Measurements from ENCODE around the gene OSBPL5. TPM values are rescaled to one million over a fixed set of nuclear protein-coding genes. Genes with fewer than 3 reads are reported as not detected.

Gene OSBPL5
- total and polyA plus RNA-seq, 5 experiments from 2014 or later, result 4.4 to 18.3 (median 5.5) TPM

DNA sequence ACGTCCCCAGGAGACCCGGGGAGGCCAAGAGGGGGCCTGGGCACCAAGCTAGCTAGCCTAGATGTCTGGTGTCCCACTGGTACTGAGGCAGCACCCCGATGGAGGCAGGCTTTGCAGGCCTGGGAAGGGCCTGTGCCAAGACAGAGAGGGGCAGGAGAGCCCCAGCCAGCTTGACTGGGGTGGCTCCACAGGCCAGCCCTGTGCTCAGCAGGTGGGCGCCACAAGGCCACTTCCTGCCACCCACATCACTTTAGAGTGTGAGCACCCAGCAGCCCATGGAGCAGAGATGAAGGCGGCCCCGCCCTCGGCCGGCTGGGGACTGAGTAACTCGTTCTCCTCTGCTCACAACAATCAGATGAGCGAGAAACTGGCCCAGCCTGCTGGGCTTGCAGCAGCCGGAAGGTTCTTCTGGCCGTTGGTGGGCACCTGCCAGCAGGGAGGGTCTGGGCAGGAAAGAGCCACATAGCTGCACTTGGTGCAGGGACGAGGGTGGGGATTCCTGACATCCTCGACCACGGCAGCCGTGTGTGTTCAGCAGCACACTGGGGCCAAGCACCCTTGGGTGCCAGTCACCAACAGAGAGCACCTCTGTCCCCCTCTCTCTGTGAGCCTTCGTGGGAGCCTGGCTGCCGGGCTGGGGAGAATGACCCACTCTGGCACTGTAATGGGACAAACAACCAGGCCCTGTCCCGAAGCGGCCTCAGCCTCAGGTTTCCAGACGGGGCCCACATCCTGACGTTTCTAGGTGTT lies 7.6 kb downstream of the OSBPL5 start:
- H3K4me3 Mint-ChIP-seq, result peak overlapping the region in 5 of 10 donors; percentile 14 to 64 (median 50)

DNA sequence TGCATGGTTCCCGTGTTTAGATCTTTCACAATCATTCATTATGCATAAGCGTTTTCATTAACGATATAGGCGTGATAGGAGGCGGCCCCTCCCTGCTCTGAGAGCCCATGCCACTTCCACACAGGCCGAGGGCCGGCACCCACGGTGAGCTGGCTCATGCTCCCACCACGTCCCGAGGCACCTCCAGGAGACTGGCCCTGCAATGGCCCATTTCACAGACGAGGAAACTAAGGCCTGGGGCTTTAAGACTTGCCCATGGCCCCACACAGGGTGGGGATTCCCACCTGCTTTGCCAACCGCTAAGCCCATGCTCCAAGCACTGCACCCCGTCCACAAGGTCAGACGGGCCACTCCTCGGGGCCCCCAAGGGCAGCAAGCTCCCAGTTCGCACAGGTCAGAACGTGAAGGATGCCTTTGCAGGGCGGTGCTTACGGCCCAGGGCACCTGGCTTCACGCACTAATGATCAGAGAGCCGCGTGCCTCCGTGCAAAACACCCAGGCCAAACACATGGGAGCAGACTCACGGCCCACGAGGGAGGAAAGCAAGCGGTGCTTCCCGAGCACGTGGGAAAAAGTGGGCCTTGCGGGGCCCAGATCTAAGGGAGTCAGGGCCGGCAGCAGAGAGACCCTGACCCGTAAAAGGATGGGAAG lies 8.3 kb downstream of the OSBPL5 start:
- Mint-ChIP-seq H3K9me3 (no peaks in the 10 kb centered on the region), H3K36me3 (peaks cover 0 to 11% (median 3%) of the 10 kb centered on the region in 3 donors), H3K27me3 (peaks cover 0 to 6% (median 0%) of the 10 kb centered on the region in 5 donors), H3K27ac (peak overlapping the region in 6 of 10 donors; percentile 32 to 82 (median 66)), H3K4me3 (peak overlapping the region in 3 of 10 donors; percentile 50 to 69 (median 56)), H3K4me1 (peaks cover 31 to 62% (median 49%) of the 10 kb centered on the region in 4 donors)
- DNase-seq (peak in 1 of 10 donors; percentile 3), ATAC-seq (no peak)
- POLR2A ChIA-PET, result no interaction called here

More for the DNA sequence above, 7.6 kb downstream of the OSBPL5 start:
- POLR2A ChIA-PET, result no interaction called here
- Mint-ChIP-seq H3K9me3 (no peaks in the 10 kb centered on the region), H3K36me3 (peaks cover 0 to 11% (median 3%) of the 10 kb centered on the region in 3 donors), H3K4me1 (peaks cover 33 to 67% (median 54%) of the 10 kb centered on the region in 4 donors), H3K27me3 (peaks cover 0 to 6% (median 0%) of the 10 kb centered on the region in 5 donors), H3K27ac (peak overlapping the region in 5 of 10 donors; percentile 22 to 82 (median 63))
- ATAC-seq (peak; percentile 77 to 85), DNase-seq (peak in 2 of 10 donors; percentile 4 to 26)

DNA sequence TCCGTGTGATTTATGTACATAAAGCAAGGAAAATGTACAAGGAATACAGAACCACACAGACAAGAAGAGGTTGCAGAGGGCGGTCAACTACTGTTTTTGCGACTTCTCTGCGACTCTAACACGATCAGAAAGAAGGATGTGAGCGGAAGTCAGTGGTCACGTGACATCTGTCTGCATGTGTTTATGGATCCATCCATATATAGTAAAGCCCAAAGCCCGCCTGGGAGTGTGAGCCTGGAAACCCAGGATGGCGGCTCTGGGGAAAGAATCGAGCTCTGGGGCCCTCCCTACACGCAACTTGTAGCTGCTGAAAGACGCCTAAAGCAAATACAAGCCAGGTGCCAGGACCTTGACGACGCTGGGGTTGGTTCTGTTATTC lies 8.8 kb downstream of the OSBPL5 start:
- no peak overlapping the region for H3K4me3 Mint-ChIP-seq
- POLR2A ChIA-PET, result no interaction called here
- no peaks in the 10 kb centered on the region for H3K9me3 Mint-ChIP-seq
- H3K27ac Mint-ChIP-seq, result peak overlapping the region in 2 of 10 donors; percentile 72 to 82
- peaks cover 0 to 11% (median 3%) of the 10 kb centered on the region in 3 donors for H3K36me3 Mint-ChIP-seq
- ATAC-seq (no peak), DNase-seq (no peak)
- peaks cover 27 to 58% (median 44%) of the 10 kb centered on the region in 4 donors for H3K4me1 Mint-ChIP-seq
- H3K27me3 Mint-ChIP-seq, result peaks cover 0 to 2% (median 0%) of the 10 kb centered on the region in 5 donors

DNA sequence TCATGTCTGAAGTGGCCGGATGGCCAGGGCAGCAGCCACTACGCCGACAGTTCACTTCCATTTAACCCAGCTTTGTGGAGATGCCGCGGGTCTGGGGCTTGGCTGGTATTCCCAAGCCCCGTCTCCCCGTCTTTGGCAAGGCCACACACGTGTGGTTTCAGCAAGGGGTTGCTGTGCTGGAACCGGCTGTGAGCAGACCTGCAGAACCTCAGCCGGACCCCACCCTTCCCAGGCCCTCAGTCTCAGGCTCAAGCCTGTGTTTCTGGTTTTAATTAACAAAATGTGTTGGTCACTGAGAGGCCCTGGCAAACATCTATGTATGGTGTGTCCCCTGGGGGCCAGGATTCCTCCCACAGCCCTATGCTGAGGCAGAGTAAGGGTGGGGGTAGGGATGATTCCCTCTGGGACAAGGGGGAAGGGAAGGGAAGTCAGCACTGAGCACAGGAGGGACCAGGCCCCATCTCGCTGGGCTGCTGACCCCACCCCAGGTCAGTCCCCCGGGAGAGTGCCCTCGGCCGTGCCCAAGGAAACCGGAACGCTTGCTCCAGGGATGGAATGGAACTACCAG lies 9.3 kb downstream of the OSBPL5 start:
- H3K27ac Mint-ChIP-seq, result peak overlapping the region in 1 of 10 donors; percentile 43
- POLR2A ChIA-PET, result no interaction called here

DNA sequence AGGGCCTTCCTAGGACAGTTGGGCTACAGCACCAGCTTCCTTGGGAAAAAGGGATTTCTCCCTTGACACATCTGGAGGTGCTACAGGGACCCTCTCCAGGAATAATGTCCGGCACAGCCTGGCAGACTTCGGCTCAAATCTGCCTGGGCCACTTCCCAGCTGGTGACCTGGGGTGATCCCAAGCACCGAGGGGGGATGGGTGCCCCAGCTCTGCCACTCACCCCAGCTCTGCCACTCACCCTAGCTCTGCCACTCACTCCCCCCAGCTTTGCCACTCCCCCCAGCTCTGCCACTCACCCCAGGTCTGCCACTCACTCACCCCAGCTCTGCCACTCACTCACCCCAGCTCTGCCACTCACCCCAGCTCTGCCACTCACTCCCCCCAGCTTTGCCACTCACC lies 9.9 kb downstream of the OSBPL5 start:
- peaks cover 0 to 11% (median 3%) of the 10 kb centered on the region in 3 donors for H3K36me3 Mint-ChIP-seq
- no peak for DNase-seq
- H3K4me1 Mint-ChIP-seq, result peaks cover 26 to 53% (median 39%) of the 10 kb centered on the region in 4 donors
- ATAC-seq, result no peak
- no peak overlapping the region for H3K4me3 Mint-ChIP-seq
- H3K9me3 Mint-ChIP-seq, result no peaks in the 10 kb centered on the region
- H3K27ac Mint-ChIP-seq, result no peak overlapping the region
- POLR2A ChIA-PET, result no interaction called here
- no peaks in the 10 kb centered on the region for H3K27me3 Mint-ChIP-seq

More for the DNA sequence above, 9.3 kb downstream of the OSBPL5 start:
- Mint-ChIP-seq H3K27me3 (no peaks in the 10 kb centered on the region), H3K4me1 (peaks cover 25 to 54% (median 40%) of the 10 kb centered on the region in 4 donors), H3K4me3 (no peak overlapping the region), H3K36me3 (peaks cover 0 to 11% (median 3%) of the 10 kb centered on the region in 3 donors), H3K9me3 (no peaks in the 10 kb centered on the region)
- DNase-seq (peak in 1 of 10 donors; percentile 2), ATAC-seq (no peak)

DNA sequence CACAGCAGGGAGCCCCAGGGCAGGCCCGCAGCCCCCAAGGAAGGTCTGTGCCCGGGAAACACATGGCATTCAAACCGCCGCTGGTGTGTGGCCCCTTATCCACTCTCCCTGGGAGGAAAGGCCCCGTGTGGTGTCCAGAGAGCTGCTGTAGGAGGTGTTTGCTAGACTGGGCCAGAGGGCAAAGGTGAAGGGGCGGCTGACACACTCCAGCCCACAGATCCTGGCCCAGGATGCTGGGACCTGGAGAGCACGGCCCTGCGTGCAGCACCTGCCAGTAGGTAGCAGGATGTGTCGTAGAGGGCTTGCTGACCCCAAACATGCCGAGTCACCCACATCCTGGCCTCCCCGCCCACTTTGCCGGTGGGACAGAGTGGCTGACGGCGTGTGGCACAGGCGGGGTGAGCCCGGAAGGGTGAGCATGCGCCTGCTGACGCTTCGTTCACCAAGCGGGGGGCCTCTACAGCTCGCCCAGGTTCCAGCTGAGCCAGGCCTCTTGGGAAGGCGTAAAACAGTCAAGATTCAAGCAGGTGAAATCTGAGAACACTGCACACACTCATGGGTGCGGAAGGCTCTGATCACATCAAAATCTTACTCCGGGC lies 11.0 kb downstream of the OSBPL5 start:
- Mint-ChIP-seq H3K4me1 (peaks cover 28 to 50% (median 38%) of the 10 kb centered on the region in 4 donors), H3K4me3 (no peak overlapping the region), H3K36me3 (peaks cover 0 to 11% (median 3%) of the 10 kb centered on the region in 3 donors), H3K9me3 (no peaks in the 10 kb centered on the region), H3K27me3 (no peaks in the 10 kb centered on the region), H3K27ac (no peak overlapping the region)
- POLR2A ChIA-PET, result no interaction called here
- DNase-seq (peak in 1 of 10 donors; percentile 43), ATAC-seq (no peak)

DNA sequence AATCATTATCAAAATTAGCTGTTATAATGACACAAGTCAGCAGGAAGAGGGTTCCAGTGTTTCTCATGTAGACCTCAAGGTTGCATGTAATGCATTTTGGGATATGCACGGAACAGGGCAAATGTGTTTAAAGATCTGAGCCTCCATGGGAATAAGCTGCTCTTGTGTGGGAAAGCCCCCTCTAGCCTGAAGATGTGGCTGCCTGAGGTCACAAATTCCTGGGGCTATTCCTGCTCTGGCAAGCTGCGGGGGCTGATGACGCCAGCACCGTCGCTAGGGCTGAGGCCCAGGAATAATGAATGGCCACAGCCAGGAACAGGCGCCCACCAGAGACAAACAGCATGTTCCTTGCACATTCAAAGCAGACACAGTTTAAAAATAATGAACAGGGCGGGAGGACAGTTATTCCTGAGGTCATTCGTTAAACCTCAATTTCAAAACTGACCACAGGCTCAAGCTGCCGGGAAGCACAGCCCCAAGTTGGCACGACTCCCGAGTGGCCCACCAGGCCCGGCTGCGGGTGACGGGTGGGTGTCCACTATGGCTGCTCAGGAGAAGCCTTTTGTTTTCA lies 11.7 kb downstream of the OSBPL5 start:
- no peak for ATAC-seq
- DNase-seq, result no peak
- Mint-ChIP-seq H3K4me1 (peaks cover 27 to 50% (median 39%) of the 10 kb centered on the region in 4 donors), H3K36me3 (peaks cover 0 to 10% (median 1%) of the 10 kb centered on the region in 3 donors), H3K9me3 (no peaks in the 10 kb centered on the region), H3K4me3 (no peak overlapping the region), H3K27me3 (no peaks in the 10 kb centered on the region), H3K27ac (peak overlapping the region in 2 of 10 donors; percentile 34 to 69)
- POLR2A ChIA-PET, result no interaction called here

DNA sequence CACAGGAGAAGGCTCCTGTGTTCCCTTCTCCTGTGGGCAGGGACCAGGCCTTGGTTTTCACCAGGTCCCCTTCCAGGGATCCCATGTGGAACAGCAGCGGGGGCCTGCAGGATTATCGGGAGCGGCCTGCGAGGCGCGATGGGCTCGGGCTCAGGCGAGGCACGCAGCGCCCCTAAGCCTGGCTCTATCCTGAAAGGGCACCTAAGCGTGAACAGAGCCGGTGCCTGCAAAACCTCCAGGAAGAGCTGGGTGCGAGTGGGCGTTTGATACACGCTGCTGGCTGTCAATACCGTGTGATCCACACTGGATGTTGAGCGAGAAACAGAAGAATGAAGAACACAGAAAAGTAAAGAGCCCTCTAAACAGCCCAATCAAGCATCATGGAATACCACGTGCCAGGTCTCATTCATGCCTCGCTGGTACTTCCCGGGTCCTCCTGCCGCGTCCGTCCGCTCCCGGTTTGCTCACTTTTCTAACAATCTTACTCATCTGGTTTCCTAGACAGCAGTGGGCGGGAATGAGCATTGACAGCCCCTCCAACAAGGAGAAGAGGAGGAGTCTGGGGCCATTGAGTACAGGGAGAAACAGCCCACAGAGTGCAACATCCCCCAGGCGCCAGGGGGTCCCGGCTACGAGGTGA lies 12.5 kb downstream of the OSBPL5 start:
- ATAC-seq, result no peak
- POLR2A ChIA-PET, result no interaction called here
- Mint-ChIP-seq H3K9me3 (no peaks in the 10 kb centered on the region), H3K36me3 (peaks cover 0 to 10% (median 0%) of the 10 kb centered on the region in 3 donors), H3K27ac (no peak overlapping the region), H3K27me3 (no peaks in the 10 kb centered on the region), H3K4me1 (peaks cover 26 to 46% (median 38%) of the 10 kb centered on the region in 4 donors), H3K4me3 (peak overlapping the region in 1 of 10 donors; percentile 26)
- DNase-seq, result no peak

DNA sequence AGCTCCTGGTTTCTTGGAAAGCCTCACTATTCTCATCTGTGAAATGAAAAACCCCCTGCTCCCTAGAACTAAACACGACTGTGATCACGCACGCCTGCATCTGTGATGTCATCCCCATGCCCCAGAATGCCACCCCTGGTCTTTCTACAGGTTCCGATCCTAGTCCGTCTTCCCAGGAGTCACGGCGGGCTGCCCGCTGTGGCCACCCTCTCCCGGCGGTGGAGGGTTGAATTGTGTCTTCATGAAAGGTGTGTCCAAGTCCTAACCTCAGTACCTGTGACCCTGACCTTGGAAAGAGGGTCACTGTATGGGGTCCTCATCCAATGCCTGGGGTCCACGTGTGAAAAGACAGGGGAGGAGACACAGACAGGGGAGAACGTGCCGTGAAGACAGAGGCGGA lies 14.4 kb downstream of the OSBPL5 start:
- DNase-seq, result no peak
- Mint-ChIP-seq H3K4me1 (peaks cover 20 to 37% (median 29%) of the 10 kb centered on the region in 4 donors), H3K27ac (peak overlapping the region in 3 of 10 donors; percentile 5 to 86 (median 46)), H3K4me3 (no peak overlapping the region), H3K36me3 (peaks cover 0 to 12% (median 0%) of the 10 kb centered on the region in 3 donors), H3K27me3 (no peaks in the 10 kb centered on the region), H3K9me3 (no peaks in the 10 kb centered on the region)
- POLR2A ChIA-PET, result interaction anchor here (0.6 kb wide), 1 partner anchor 18 kb away, joined by 5 read pairs; no protein-coding TSS in a partner anchor
- no peak for ATAC-seq

DNA sequence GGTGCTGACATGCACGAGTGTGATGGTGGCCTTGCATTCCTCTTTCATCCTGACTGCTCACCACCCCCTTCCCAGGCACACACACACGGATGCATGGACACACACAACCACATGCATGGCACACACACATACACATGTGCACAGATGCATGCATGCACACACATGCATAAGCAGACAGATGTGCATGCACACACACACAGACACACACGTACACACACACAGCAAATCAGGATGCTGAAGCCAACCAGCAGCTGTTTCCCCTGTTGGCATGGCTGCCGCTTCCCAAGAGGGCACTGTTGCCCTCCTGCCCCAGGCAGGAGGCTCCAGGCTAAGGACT lies 15.3 kb downstream of the OSBPL5 start:
- no peak for ATAC-seq
- no peaks in the 10 kb centered on the region for H3K9me3 Mint-ChIP-seq
- H3K27ac Mint-ChIP-seq, result peak overlapping the region in 1 of 10 donors; percentile 5

DNA sequence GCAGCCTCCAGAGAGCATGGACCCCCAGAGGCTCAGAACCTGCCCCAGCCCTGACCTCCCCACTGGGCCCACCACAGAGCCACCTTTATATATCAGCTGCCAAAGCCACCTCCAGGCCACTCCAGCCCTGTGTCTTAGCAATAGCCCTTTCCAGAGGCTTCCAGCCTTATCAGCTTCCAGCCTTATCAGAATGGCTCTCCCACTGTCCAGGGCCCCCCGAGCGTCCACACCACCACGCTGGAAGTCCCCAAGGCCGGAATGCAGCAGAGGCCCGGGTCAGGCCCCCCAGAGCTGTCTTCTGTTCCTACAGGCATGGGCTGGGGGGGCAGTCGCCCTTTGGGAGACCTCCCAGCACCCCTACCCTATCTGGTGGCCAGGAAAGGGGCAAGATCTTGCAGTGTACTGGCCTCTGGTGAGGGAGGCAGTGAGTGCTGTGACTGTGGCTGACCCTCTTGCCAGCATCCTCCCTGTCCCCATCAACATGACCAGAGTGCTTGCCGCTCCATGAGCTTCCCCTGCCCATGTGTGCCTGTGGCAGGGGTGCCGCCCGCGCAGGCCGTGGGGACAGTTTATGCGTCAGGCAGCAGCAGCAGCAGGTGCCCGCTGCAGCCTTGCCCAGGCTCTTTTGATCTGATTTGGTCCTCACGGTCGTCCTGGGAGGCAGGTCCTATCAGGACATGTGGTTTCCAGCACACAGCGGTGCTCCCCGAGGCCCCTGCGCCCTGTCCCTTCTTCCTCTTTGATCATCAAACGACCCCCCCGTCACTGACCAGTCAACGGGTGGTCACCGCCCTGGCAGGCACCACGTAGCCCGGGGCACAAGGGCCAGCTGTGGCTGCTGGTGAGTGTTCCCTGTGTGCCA lies 15.9 kb downstream of the OSBPL5 start:
- Mint-ChIP-seq H3K36me3 (peaks cover 0 to 12% (median 0%) of the 10 kb centered on the region in 3 donors), H3K27me3 (no peaks in the 10 kb centered on the region), H3K4me1 (peaks cover 22 to 42% (median 30%) of the 10 kb centered on the region in 4 donors), H3K4me3 (no peak overlapping the region), H3K27ac (peak overlapping the region in 1 of 10 donors; percentile 5), H3K9me3 (no peaks in the 10 kb centered on the region)
- no peak for DNase-seq
- POLR2A ChIA-PET, result no interaction called here
- no peak for ATAC-seq

More for the DNA sequence above, 15.3 kb downstream of the OSBPL5 start:
- Mint-ChIP-seq H3K4me1 (peaks cover 22 to 45% (median 30%) of the 10 kb centered on the region in 4 donors), H3K27me3 (no peaks in the 10 kb centered on the region), H3K36me3 (peaks cover 0 to 12% (median 0%) of the 10 kb centered on the region in 3 donors), H3K4me3 (no peak overlapping the region)
- POLR2A ChIA-PET, result no interaction called here
- DNase-seq, result no peak

Data from naive thymus-derived CD8-positive, alpha-beta T cell (primary cell).